ENCODE data around the gene ABHD15.
"Not testable (repeated sequence)": the region's sequence is repeated elsewhere in the genome, so short reads cannot be mapped to it uniquely, and the experiment has no call there.

The ABHD15 gene

DNA sequence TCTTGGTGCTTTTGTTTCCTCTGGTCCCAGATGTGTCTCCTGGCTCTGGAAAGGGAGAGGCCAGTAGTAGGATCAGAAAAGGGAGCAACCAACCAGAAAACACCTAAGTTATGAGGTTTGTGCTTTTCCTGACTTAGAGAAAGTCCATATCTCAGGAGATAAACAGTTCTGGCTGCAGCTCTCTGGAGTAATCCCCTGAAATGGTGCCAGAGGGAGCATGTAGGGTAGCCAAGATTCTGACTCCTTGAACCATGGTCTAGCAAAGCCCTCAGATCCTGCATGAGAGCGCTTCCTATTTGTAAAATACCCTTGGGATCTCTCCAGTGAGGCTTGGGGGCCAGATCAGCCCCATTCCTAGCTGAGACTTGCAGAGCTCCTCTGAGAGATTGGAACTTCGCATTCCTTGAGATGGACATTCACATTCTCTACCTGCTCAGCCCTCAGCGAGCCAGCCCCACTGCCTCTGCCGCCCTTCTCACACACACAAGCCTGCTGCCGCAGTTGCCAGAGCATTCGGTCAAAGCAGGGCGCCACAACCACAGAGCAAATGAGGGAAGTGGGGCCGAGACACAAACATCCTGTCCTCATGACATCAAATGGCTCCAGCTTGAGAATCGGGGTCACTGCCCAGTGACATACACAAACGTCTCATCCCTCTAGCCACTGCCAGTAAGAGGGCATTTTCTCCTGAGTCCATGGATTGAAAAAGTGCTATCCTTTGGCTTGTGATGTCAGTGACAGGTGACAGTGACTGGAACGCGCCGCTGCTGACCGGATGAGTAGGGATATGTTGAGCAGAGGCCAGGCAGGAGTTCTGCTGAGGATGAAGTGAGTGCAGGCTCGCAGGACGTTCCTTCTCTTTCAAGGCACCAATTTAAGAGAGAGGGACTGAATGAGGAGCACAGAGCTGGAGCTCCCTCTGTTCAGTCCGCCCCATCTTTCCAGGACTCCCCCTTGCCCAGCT lies 5.0 kb downstream of the ABHD15 start:
- H3K4me3 ChIP-seq (ENCODE audit: control insufficient read depth, low read depth, low read length), result no peak overlapping the region
- DNase-seq (ENCODE audit: low read depth), result no peak
- TF ChIP-seq, protein P1, sequence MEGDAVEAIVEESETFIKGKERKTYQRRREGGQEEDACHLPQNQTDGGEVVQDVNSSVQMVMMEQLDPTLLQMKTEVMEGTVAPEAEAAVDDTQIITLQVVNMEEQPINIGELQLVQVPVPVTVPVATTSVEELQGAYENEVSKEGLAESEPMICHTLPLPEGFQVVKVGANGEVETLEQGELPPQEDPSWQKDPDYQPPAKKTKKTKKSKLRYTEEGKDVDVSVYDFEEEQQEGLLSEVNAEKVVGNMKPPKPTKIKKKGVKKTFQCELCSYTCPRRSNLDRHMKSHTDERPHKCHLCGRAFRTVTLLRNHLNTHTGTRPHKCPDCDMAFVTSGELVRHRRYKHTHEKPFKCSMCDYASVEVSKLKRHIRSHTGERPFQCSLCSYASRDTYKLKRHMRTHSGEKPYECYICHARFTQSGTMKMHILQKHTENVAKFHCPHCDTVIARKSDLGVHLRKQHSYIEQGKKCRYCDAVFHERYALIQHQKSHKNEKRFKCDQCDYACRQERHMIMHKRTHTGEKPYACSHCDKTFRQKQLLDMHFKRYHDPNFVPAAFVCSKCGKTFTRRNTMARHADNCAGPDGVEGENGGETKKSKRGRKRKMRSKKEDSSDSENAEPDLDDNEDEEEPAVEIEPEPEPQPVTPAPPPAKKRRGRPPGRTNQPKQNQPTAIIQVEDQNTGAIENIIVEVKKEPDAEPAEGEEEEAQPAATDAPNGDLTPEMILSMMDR (conservative IDR thresholded peaks at IDR 0.05; ENCODE audit: control insufficient read depth, insufficient read depth, low read depth, low read length), result no peak

GRCh38 chr17:29560316-29560715 lies 6.5 kb downstream of the ABHD15 start:
- TF ChIP-seq, protein P1 (conservative IDR thresholded peaks at IDR 0.05; ENCODE audit: control insufficient read depth, insufficient read depth, low read depth, low read length), result no peak
- DNase-seq (ENCODE audit: low read depth), result no peak
- H3K4me3 ChIP-seq (ENCODE audit: control insufficient read depth, low read depth, low read length), result no peak overlapping the region

GRCh38 chr17:29559640-29560039 lies 7.2 kb downstream of the ABHD15 start:
- DNase-seq (ENCODE audit: low read depth), result no peak
- TF ChIP-seq, protein P1 (conservative IDR thresholded peaks at IDR 0.05; ENCODE audit: control insufficient read depth, insufficient read depth, low read depth, low read length), result no peak

GRCh38 chr17:29558139-29558538 lies 8.7 kb downstream of the ABHD15 start:
- not testable (repeated sequence) for DNase-seq (ENCODE audit: low read depth); H3K4me3 ChIP-seq (ENCODE audit: control insufficient read depth, low read depth, low read length)

More at GRCh38 chr17:29559640-29560039, 7.2 kb downstream of the ABHD15 start:
- H3K4me3 ChIP-seq (ENCODE audit: control insufficient read depth, low read depth, low read length), result no peak overlapping the region

DNA sequence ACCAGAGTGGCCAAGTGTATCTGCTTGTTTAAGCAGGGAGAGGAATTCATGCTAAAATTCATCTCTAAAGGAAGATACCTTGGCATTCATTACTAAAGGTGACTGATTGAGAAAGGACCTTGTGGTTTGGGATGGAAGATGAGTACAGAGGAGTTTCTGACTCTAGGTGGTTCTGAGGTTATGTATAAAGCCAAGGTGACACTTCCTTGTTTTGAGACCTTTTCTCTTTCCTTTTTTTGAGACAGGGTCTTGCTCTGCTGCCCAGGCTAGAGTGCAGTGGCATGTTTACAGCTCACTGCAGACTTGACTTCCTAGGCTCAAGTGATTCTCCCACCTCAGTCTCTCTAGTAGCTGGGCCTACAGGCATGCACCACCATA lies 9.1 kb downstream of the ABHD15 start:
- no peak overlapping the region for H3K4me3 ChIP-seq (ENCODE audit: control insufficient read depth, low read depth, low read length)
- TF ChIP-seq, protein P1 (conservative IDR thresholded peaks at IDR 0.05; ENCODE audit: control insufficient read depth, insufficient read depth, low read depth, low read length), result no peak
- DNase-seq (ENCODE audit: low read depth), result no peak

DNA sequence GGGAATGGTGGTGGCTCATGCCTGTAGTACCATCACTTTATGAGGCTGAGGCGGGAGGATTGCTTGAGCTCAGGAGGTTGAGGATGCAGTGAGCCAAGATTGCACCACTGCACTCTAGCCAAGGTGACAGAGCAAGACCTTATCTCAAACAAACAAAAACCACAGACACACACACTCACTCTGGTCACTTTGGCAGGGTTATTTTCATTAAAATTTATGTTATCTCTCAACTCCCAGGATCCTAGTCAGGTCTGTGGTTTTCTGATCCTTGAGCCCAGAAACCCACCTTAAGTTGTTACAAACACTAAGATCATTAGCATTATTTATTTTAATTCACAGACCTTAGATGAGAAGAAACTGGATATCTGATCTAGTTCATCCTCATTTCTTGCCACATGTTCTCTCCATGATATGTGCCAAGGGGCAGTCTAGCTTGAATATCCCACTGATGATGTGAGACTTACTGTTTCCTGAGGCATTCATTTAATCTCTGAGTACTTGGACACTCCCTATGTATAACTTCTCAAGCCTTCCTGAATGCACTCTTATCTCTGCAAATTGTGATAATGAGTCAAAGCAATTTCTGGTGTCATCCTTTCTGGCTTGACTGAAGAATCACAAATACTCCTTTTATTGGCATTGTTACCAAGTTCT lies 9.6 kb downstream of the ABHD15 start:
- TF ChIP-seq, protein P1 (conservative IDR thresholded peaks at IDR 0.05; ENCODE audit: control insufficient read depth, insufficient read depth, low read depth, low read length), result no peak
- DNase-seq (ENCODE audit: low read depth), result no peak
- no peak overlapping the region for H3K4me3 ChIP-seq (ENCODE audit: control insufficient read depth, low read depth, low read length)

GRCh38 chr17:29555840-29556239 lies 11.0 kb downstream of the ABHD15 start:
- no peak overlapping the region for H3K4me3 ChIP-seq (ENCODE audit: control insufficient read depth, low read depth, low read length)
- TF ChIP-seq, protein P1 (conservative IDR thresholded peaks at IDR 0.05; ENCODE audit: control insufficient read depth, insufficient read depth, low read depth, low read length), result no peak
- DNase-seq (ENCODE audit: low read depth), result no peak
